HG02840 (cell line): ENCODE results near the gene GPR157.

Experiments used
- ATAC-seq: cut with Tn5 transposase; IDR thresholded peaks from one replicate; pipeline ENCODE4 v1.9.1; 2021; ENCODE audit warnings: mild to moderate bottlenecking, moderate library complexity, moderate number of reproducible peaks; ENCODE audit not compliant: unreplicated experiment, low FRiP score

The GPR157 gene

GRCh38 chr1:9093581-9093980 lies 35.3 kb downstream of the GPR157 start:
- no peak for ATAC-seq

GRCh38 chr1:9093091-9093490 lies 35.8 kb downstream of the GPR157 start:
- ATAC-seq: no peak

- no peak for ATAC-seq
Observed at GRCh38 chr1:9088807-9089206, 40.1 kb downstream of the GPR157 start.

- no peak for ATAC-seq
Observed at GRCh38 chr1:9087411-9088125, 41.3 kb downstream of the GPR157 start.

GRCh38 chr1:9086796-9087195 lies 42.1 kb downstream of the GPR157 start:
- ATAC-seq: no peak

- ATAC-seq: no peak
Observed at GRCh38 chr1:9086045-9086444, 42.9 kb downstream of the GPR157 start.

- no peak for ATAC-seq
Observed at GRCh38 chr1:9085306-9085940, 43.5 kb downstream of the GPR157 start.

- ATAC-seq: no peak
Observed at GRCh38 chr1:9084906-9085305, 44.0 kb downstream of the GPR157 start.

GRCh38 chr1:9081473-9081872 lies 47.4 kb downstream of the GPR157 start:
- no peak for ATAC-seq

GRCh38 chr1:9080705-9081291 lies 48.1 kb downstream of the GPR157 start:
- ATAC-seq: no peak

- peak; percentile 47 for ATAC-seq
Observed at GRCh38 chr1:9079988-9080704, 48.8 kb downstream of the GPR157 start.

- ATAC-seq: no peak
Observed at GRCh38 chr1:9078752-9079500, 50.0 kb downstream of the GPR157 start.

- peak; percentile 48 for ATAC-seq
Observed at GRCh38 chr1:9078015-9078751, 50.7 kb downstream of the GPR157 start.

- ATAC-seq: no peak
Observed at GRCh38 chr1:9075022-9075421, 53.9 kb downstream of the GPR157 start.

GRCh38 chr1:9073143-9073542 lies 55.8 kb downstream of the GPR157 start:
- no peak for ATAC-seq

GRCh38 chr1:9071554-9072235 lies 57.2 kb downstream of the GPR157 start:
- ATAC-seq: no peak

- no peak for ATAC-seq
Observed at GRCh38 chr1:9070486-9070885, 58.4 kb downstream of the GPR157 start.

GRCh38 chr1:9069326-9070100 lies 59.4 kb downstream of the GPR157 start, which contains the start of gene SLC2A5:
TSS of gene SLC2A5 (minus strand) at chr1:9069635. CDS start at chr1:9069536, 99 bp downstream.
- ATAC-seq: peak; percentile 85
